ENCODE measurements around the gene TUBB. TPM values are rescaled to one million over a fixed set of nuclear protein-coding genes. Genes with fewer than 3 reads are reported as not detected.

TUBB gene
- 1,000 to 10,000 TPM; 1,549 to 1,571 TPM for total RNA-seq

GRCh38 chr6:30719791-30720737, at the start of gene TUBB:
TUBB (plus strand) TSS chr6:30720352; CDS start chr6:30720507, 155 bp downstream.
- POLR2A ChIA-PET: interaction anchor here (0.6 to 8.4 kb wide), 6 partner anchors 8 to 105 kb away, joined by 3 to 98 read pairs (median 7); no protein-coding TSS in a partner anchor
- CTCF ChIA-PET: interaction anchor here (1.5 to 5.5 kb wide), 6 partner anchors 8 to 41 kb away, joined by 5 to 64 read pairs (median 28); no protein-coding TSS in a partner anchor

- ChIA-PET POLR2A (interaction anchor here (0.5 kb wide), 1 partner anchor 143 kb away, joined by 14 read pairs; no protein-coding TSS in a partner anchor), CTCF (interaction anchor here (1.3 to 2.5 kb wide), 2 partner anchors 18 to 63 kb away, joined by 3 to 7 read pairs; no protein-coding TSS in a partner anchor)
Measured at GRCh38 chr6:30670760-30671527, 49.2 kb upstream of the TUBB start.

- CTCF ChIA-PET: interaction anchor here (0.6 to 2.5 kb wide), 13 partner anchors 10 to 212 kb away, joined by 3 to 7 read pairs (median 4); partner anchors contain the start of genes ATAT1 and DDR1
- POLR2A ChIA-PET: interaction anchor here (0.5 to 1.3 kb wide), 4 partner anchors 15 to 58 kb away, joined by 3 to 6 read pairs (median 4); no protein-coding TSS in a partner anchor
Measured at GRCh38 chr6:30672445-30673253, 47.5 kb upstream of the TUBB start, which contains the start of gene DHX16. DHX16 (minus strand) TSS chr6:30673006; CDS start chr6:30672841, 165 bp downstream.

GRCh38 chr6:30676660-30677285, 43.4 kb upstream of the TUBB start:
- ChIA-PET POLR2A (no interaction called here), CTCF (interaction anchor here (1.0 to 1.2 kb wide), 2 partner anchors 45 to 54 kb away, joined by 3 to 4 read pairs; no protein-coding TSS in a partner anchor)

GRCh38 chr6:30678964-30679726, 41.0 kb upstream of the TUBB start:
- ChIA-PET POLR2A (interaction anchor here (0.8 to 5.7 kb wide), 6 partner anchors 8 to 64 kb away, joined by 3 to 98 read pairs (median 5); partner anchors contain the start of genes MDC1, NRM and TUBB), CTCF (interaction anchor here (0.6 to 3.2 kb wide), 24 partner anchors 9 to 408 kb away, joined by 3 to 64 read pairs (median 4); partner anchors contain the start of genes C6orf136, MDC1, MRPS18B and NRM)

- ChIA-PET CTCF (interaction anchor here (0.6 to 6.2 kb wide), 11 partner anchors 11 to 276 kb away, joined by 3 to 64 read pairs (median 4); partner anchors contain the start of genes NRM and TUBB), POLR2A (interaction anchor here (1.3 to 5.7 kb wide), 3 partner anchors 9 to 41 kb away, joined by 3 to 98 read pairs (median 7); partner anchors contain the start of genes MDC1 and TUBB)
Measured at GRCh38 chr6:30679765-30680535, 40.2 kb upstream of the TUBB start.

- POLR2A ChIA-PET: interaction anchor here (0.5 to 5.7 kb wide), 5 partner anchors 35 to 130 kb away, joined by 3 to 98 read pairs (median 6); partner anchors contain the start of genes MDC1, MRPS18B, PPP1R10 and TUBB
- CTCF ChIA-PET: interaction anchor here (0.7 to 6.2 kb wide), 9 partner anchors 10 to 140 kb away, joined by 3 to 49 read pairs (median 4); partner anchors contain the start of genes MDC1, PRR3 and TUBB
Measured at GRCh38 chr6:30681766-30682142, 38.4 kb upstream of the TUBB start.

- POLR2A ChIA-PET: interaction anchor here (0.6 to 5.7 kb wide), 7 partner anchors 38 to 129 kb away, joined by 3 to 98 read pairs (median 3); partner anchors contain the start of genes MDC1, MRPS18B, PPP1R10 and TUBB
- CTCF ChIA-PET: interaction anchor here (0.7 to 6.2 kb wide), 10 partner anchors 10 to 140 kb away, joined by 3 to 49 read pairs (median 4); partner anchors contain the start of genes MDC1, MRPS18B, PPP1R10 and PRR3
Measured at GRCh38 chr6:30682143-30683117, 37.7 kb upstream of the TUBB start.

GRCh38 chr6:30683183-30683979, 36.8 kb upstream of the TUBB start:
- POLR2A ChIA-PET: interaction anchor here (0.6 to 5.7 kb wide), 4 partner anchors 37 to 68 kb away, joined by 3 to 98 read pairs (median 10); partner anchors contain the start of genes MDC1 and TUBB
- CTCF ChIA-PET: interaction anchor here (0.6 to 6.2 kb wide), 7 partner anchors 34 to 359 kb away, joined by 3 to 49 read pairs (median 6); partner anchors contain the start of genes MDC1, MRPS18B, PPP1R10 and TUBB

GRCh38 chr6:30683980-30684338, 36.2 kb upstream of the TUBB start:
- ChIA-PET POLR2A (interaction anchor here (1.0 to 5.7 kb wide), 2 partner anchors 37 to 68 kb away, joined by 3 to 98 read pairs; partner anchors contain the start of genes MDC1 and TUBB), CTCF (interaction anchor here (0.6 to 6.2 kb wide), 4 partner anchors 33 to 358 kb away, joined by 3 to 49 read pairs (median 3); partner anchors contain the start of genes MDC1 and TUBB)

- CTCF ChIA-PET: interaction anchor here (1.0 to 6.2 kb wide), 5 partner anchors 33 to 67 kb away, joined by 3 to 49 read pairs (median 3); partner anchors contain the start of genes MDC1, MRPS18B, PPP1R10 and TUBB
- POLR2A ChIA-PET: interaction anchor here (0.9 to 1.7 kb wide), 4 partner anchors 37 to 71 kb away, joined by 3 to 7 read pairs (median 4); no protein-coding TSS in a partner anchor
Measured at GRCh38 chr6:30684386-30685156, 35.6 kb upstream of the TUBB start.

Measured in activated CD8-positive, alpha-beta memory T cell treated with anti-CD3 and anti-CD28 coated beads for 36 hours (primary cell).